Endometrial microvascular endothelial cells (primary cell): ENCODE results near the gene QSOX2. TPM values are rescaled to one million over a fixed set of nuclear protein-coding genes. Genes with fewer than 3 reads are reported as not detected.
"Not testable (repeated sequence)": the region's sequence is repeated elsewhere in the genome, so short reads cannot be mapped to it uniquely, and the experiment has no call there.

Experiments
- in situ Hi-C: cut with HindIII; loops from 2 replicates; pipeline ENCODE4 v1.10.0; 2017; ENCODE audit warnings: low sequenced_read_pairs, low pct_unique_long_range_greater_than_20kb; ENCODE audit errors: inconsistent ontology term
- total RNA-seq: library from RNA; depleted of rRNA; stranded (reverse); fragments of >200 nt; gene quantifications from one replicate; pipeline ENCODE4 v1.2.3, GENCODE V29; 2015; ENCODE audit errors: inconsistent ontology term

The QSOX2 gene
- total RNA-seq, 1 donor from 2014 or later: 21.7 TPM

DNA sequence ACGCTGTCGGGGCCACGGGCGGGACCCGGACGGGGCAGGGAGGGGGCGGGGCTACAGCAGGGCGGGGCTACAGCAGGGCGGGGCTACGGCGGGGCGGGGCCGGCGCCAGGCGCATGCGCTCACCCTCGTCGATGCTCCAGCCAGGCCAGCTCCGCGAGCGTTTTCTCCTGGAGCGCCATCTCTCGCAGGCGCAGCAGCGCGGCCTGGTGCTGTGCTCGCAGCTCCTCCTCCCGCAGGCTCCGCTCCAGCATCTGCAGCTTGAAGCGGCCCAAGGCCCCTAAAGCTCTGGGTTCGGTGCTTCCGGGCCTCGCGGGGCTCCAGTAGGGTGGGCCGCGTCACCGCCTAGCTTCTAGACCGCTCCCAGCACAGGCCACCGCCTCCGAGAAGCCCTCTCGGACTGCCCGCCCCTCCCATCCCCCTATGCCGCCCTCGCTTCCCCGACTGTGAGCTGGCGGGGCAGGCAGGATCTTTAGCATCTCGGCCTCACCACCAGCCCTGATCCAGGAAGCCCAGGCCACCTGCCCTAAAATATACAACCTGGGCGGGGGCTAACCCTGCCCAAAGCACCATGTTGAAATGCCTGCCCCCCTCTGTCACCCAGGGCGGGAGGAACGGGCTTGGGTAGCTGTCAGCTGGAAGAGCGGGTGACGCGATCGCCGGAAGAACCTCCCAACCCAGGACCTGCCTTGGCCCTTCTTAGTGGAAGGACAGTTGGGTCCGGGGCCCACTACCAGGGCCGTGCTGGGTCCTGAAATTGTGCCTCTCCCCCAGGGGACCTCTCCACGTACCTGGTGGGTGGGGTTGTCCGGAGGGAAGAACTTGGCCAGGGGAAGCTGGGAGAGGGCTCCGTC lies 21.9 kb upstream of the QSOX2 start:
- in situ Hi-C loops: no loop called here

DNA sequence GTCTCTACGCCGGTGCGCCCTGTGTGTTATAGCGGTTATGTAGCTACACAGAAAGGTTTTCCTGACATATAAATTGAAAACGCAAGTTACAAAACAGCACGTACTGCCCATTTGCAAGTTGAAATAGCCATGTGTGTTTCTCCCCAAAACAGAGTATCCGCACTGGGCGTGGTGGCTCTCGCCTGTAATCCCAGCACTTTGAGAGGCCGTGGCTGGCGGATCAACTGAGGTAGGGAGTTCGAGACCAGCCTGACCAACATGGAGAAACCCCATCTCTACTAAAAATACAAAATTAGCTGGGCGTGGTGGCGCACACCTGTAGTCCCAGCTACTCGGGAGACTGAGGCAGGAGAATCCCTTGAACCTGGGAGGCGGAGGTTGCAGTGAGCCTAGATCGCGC lies 21.0 kb upstream of the QSOX2 start:
- in situ Hi-C loops: not testable (repeated sequence)

DNA sequence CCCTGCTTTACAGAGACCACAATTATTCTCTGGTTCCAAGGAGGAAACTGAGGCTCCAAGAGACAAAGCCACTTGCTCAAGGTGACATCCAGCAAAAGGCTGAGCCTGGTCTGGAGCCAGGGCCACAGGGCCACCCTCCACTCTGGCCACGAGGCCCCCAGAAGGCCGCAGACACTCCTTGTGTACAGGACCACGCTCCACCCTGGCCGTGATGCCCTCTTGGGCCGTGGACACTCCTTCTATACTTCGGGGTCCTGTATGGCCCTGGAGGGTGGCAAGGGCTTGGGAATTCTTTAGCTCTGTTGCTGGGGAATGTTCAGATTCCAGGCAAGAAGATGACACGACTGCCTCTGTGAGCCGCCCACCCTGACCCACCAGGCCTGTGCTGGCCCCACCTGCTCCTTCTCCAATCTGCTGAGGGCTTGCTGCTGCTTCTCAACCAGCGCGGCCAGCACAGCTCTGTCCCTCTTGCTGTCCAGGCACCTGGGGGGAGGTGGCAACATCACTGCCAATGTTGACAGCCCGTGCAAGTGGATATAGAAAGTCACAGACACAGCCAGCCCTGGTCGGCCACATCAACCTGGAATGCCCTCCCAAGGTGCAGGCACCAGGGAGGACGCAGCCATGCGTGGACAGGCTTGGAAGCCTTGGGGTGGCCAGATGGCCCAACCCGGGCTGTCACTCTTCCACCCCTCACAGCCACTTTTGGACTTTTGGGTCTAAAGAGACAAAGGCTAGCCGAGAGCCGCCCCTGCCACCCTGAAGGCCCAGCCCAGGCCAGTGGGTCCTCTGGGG lies 20.1 kb upstream of the QSOX2 start:
- in situ Hi-C loops: no loop called here

- in situ Hi-C loops: no loop called here
Measured at GRCh38 chr9:136264441-136265405, 19.1 kb upstream of the QSOX2 start.

- in situ Hi-C loops: no loop called here
Measured at GRCh38 chr9:136264031-136264430, 18.4 kb upstream of the QSOX2 start.

- in situ Hi-C loops: no loop called here
Measured at GRCh38 chr9:136262671-136263178, 17.1 kb upstream of the QSOX2 start.

DNA sequence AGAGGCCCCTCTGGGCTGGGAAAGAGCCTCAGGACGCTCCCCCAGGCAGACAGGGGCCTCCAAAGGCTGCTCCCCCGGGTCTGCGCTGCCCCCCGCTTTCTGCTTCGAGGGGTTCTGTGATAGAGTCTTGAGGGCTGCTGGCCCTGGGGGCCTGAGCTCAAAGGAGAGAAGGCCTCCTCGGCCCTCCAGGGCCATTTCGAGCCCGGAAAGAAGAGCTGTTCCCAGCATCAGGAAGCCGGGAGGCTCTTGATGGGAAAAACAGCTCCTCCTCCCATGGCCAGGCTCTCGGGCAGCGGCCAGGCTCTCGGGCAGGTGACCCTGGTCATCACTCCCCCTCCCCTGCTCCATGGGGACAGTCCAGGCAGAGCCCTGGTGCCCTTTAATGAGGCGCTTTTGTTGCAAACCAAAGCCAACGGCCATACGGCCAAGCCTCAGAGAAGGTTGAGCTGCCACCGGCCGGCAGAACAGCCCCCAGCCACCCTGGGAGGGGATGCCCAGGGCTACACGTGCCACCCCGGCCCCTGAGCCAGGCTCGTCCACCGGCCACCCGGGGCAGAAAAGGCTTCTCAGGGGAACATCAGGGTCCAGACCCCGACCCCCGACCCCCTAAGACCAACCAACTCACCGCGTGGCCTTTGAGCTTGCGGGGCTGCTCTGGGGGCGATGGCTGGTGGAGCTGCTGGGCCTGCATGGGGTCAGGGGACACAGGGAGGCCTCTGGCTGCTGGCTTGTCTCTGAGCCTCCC lies 16.2 kb upstream of the QSOX2 start:
- in situ Hi-C loops: no loop called here

DNA sequence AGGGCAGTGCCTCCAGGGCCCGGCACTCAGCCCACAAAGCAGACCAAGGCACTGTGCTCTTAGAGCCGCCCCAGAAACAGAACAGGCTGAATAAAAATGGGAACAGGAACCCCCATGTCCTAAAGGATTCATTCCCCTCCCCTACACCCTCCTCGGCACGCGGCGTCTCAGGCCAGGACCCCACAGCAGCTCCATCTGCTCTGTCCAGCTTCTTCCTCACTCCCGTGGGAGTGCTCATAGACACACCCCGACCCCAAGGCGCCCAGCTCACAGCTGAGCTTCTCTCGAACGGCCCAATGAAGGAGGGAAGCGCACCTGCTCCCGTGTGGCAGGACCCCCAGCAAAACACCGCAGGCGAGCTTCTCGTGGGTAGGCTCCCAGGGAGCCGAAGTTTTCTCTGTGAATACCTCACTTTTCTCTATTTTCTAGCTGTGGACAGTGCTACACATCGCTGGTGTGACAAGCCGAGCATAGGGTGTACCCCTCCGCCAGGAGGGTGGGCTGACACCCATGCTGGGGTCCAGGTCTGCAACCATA lies 15.4 kb upstream of the QSOX2 start:
- in situ Hi-C loops: no loop called here

DNA sequence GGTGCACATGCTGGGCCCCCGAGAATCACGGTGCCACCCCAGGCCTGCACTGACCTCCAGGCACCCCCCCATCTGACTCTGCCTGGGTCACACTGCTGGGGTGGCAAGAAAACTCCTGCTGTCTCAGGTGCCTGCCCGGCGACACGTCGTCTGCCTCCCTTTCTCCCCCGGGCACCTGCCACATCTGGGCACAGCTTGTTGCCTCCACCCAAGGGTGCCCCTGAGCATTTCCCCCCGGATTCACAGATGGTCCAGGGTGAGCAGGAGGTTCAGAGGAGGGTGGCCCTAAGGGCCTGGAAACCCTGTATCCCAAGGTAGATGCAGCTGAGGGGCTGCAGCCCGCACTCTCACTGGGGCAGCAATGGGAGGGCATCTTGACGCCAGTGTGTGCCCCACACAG lies 14.9 kb upstream of the QSOX2 start:
- in situ Hi-C loops: no loop called here

GRCh38 chr9:136259836-136260235 lies 14.2 kb upstream of the QSOX2 start:
- in situ Hi-C loops: no loop called here

DNA sequence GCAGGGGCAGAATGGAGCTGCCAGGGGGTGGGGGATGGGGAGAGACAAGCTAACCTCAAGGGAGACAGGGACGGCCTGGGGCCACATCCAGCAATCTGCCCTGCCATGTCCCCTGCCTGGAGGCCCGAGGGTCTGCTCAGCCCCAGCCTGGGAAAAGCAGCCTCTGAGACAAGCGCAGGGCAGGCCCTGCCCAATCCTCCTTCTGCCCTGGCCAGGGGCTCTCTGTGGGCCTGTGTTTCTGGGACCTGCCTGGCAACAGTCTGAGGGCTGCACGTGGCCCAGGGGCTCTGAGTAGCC lies 13.9 kb upstream of the QSOX2 start:
- in situ Hi-C loops: no loop called here

DNA sequence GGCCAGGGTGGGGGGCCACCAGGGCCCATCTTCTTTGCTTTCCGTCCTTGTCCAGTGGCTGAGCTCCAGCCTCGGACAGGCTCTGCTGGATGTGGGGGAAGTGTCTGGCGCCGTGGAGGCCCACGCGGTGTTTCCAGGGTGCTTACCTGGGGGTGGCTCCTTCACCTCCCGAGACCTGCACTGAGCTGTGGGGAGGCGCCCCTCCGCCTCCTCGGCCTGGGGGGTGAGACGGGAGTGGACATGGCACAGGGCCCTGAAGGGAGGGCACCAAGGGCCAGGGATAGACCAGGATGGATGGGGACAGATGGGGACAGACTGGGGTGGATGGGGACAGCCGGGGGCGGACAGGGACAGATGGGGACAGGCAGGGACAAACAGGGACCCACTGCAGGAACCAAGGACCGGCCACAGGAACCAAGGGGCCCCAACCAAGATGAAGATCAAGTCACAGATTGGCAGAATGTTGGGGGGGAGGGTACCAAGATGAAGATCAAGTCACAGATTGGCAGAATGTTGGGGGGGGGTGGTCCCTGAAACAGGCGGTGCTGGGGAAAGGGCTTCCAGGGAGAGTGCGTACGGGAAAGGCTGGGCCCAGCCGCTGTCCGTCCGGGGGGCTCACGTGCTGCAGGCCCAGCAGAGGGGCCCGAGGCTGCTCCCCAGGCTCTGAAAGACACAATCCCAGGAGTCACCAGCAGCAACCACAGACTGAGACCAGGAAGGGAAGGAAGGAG lies 13.3 kb upstream of the QSOX2 start:
- in situ Hi-C loops: no loop called here

GRCh38 chr9:136258299-136258625 lies 12.7 kb upstream of the QSOX2 start:
- in situ Hi-C loops: no loop called here

DNA sequence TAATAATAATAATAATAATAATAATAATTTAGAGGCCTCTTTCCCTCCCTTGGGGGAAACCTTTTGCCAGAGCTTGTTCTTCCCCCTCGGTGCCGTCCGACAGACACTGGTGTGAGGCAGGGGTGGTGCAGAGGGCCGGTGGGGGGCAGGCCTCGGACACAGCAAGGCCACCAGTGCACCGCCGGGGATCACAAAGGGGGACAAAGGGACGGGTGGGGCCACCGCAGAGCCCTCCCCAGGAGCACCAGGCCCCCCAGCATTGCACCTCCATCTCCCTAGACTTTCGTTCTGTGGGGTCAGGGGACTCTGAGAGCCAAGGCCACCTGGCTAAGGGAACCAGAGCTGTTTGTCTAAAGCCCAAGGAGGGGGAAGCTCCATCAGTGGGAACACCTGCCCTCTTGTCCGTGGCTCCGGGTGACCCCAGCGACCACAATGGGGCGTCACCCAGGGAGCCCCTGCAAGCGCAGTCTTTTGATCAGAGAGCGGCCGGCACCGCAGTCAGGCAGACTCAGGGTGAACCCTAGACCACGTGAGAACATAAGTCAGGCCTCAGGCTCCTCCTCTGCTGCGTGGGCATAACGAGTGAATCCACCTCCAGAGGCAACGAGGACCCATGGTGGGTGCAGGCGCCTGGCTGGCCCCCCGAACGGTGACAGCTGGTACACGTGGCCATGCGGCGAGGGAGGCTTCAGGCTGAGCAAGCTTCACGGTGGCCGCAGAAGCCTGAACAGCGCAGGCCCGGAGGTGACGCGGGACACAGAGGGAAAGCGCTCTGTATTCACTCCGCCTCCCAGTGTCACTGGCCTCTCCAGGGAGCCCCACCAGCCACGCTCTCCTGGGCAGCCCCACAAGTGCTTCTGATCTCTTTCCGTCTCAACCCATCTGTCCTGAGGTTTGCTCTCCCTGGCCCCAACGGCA lies 12.0 kb upstream of the QSOX2 start:
- in situ Hi-C loops: no loop called here

GRCh38 chr9:136255896-136256890 lies 10.6 kb upstream of the QSOX2 start:
- in situ Hi-C loops: no loop called here

DNA sequence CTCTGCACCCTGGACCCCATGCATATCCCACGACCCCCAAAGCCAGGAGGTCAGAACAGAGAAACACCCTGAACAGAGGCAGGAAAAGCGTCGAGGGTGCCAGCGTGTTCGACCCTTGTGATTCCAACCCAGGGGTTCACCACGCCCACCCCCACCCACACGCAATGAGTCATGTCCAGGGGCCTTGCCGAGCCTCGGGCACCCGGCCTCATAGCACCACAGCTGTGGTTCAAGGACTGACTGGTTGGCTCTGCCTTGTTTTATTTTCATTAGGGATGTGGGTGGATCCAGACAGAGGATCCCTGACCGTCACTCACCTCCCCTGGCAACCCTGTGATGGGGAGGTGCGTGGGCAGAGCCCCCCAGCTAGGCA lies 9.5 kb upstream of the QSOX2 start:
- in situ Hi-C loops: no loop called here
